HL-60 (cell line): ENCODE measurements around the gene UBE4B.

Experiments
- CTCF ChIP-seq: IDR thresholded peaks from one replicate; pipeline ENCODE4 v1.5.1; 2011; ENCODE audit warnings: low read length, control low read depth, inconsistent platforms; ENCODE audit not compliant: insufficient read depth
- GABPA ChIP-seq: IDR thresholded peaks from 2 replicates; pipeline ENCODE4 v1.6.1; 2012; ENCODE audit warnings: low read depth
- POLR2AphosphoS5 ChIP-seq: IDR thresholded peaks from 2 replicates; pipeline ENCODE4 v1.6.1; 2012; ENCODE audit warnings: low read depth
- SPI1 ChIP-seq: IDR thresholded peaks from 2 replicates; pipeline ENCODE4 v1.6.1; 2012; ENCODE audit warnings: low read depth, mild to moderate bottlenecking, borderline replicate concordance
- TF ChIP-seq, protein P1 (sequence below): IDR thresholded peaks from 2 replicates; pipeline ENCODE4 v1.6.1; 2012; ENCODE audit warnings: low read depth; ENCODE audit not compliant: insufficient replicate concordance

- TF ChIP-seq CTCF (no peak), GABPA (no peak), POLR2AphosphoS5 (no peak), SPI1 (no peak)
- TF ChIP-seq, protein P1, sequence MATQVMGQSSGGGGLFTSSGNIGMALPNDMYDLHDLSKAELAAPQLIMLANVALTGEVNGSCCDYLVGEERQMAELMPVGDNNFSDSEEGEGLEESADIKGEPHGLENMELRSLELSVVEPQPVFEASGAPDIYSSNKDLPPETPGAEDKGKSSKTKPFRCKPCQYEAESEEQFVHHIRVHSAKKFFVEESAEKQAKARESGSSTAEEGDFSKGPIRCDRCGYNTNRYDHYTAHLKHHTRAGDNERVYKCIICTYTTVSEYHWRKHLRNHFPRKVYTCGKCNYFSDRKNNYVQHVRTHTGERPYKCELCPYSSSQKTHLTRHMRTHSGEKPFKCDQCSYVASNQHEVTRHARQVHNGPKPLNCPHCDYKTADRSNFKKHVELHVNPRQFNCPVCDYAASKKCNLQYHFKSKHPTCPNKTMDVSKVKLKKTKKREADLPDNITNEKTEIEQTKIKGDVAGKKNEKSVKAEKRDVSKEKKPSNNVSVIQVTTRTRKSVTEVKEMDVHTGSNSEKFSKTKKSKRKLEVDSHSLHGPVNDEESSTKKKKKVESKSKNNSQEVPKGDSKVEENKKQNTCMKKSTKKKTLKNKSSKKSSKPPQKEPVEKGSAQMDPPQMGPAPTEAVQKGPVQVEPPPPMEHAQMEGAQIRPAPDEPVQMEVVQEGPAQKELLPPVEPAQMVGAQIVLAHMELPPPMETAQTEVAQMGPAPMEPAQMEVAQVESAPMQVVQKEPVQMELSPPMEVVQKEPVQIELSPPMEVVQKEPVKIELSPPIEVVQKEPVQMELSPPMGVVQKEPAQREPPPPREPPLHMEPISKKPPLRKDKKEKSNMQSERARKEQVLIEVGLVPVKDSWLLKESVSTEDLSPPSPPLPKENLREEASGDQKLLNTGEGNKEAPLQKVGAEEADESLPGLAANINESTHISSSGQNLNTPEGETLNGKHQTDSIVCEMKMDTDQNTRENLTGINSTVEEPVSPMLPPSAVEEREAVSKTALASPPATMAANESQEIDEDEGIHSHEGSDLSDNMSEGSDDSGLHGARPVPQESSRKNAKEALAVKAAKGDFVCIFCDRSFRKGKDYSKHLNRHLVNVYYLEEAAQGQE = no peak
These were observed 24.6 kb downstream of the UBE4B start for GRCh38 chr1:10057343-10057742.
